Astrocyte (in vitro differentiated cells and primary cell): ENCODE data around the gene CPAMD8. TPM values are rescaled to one million over a fixed set of nuclear protein-coding genes. Genes with fewer than 3 reads are reported as not detected.

Experiments used
- DNase-seq: peaks from one replicate; pipeline ENCODE4 v3.0.0-alpha.2; 2010; ENCODE audit warnings: low read depth
- FAIRE-seq: peaks from 2 replicates; lab custom pipeline; 2011; peaks lifted over from hg19 to GRCh38; lab: Jason Lieb, UNC
- H2AFZ ChIP-seq: 2 replicates; pipeline ENCODE4 v1.6.0; 2012; ENCODE audit warnings: low read depth, low read length, inconsistent platforms
- H3K27ac ChIP-seq: 2 replicates; pipeline ENCODE4 v1.5.1; 2011; ENCODE audit warnings: low read depth, low read length, inconsistent platforms
- H3K27me3 ChIP-seq: 2 replicates; pipeline ENCODE4 v1.6.0; 2011; ENCODE audit warnings: low read length, inconsistent platforms; ENCODE audit not compliant: insufficient read depth
- H3K36me3 ChIP-seq: 2 replicates; pipeline ENCODE4 v1.5.1; 2011; ENCODE audit warnings: low read length, inconsistent platforms; ENCODE audit not compliant: insufficient read depth
- H3K4me1 ChIP-seq: 2 replicates; pipeline ENCODE4 v1.5.1; 2011; ENCODE audit warnings: low read length, inconsistent platforms; ENCODE audit not compliant: insufficient read depth
- H3K4me2 ChIP-seq: 2 replicates; pipeline ENCODE4 v1.6.0; 2012; ENCODE audit warnings: low read length, inconsistent platforms
- H3K4me3 ChIP-seq: 2 replicates; pipeline ENCODE4 v1.5.1; 2011; ENCODE audit warnings: low read depth, mild to moderate bottlenecking, low read length, inconsistent platforms; ENCODE audit not compliant: insufficient read depth
- H3K79me2 ChIP-seq: 2 replicates; pipeline ENCODE4 v1.6.0; 2012; ENCODE audit warnings: mild to moderate bottlenecking, low read length, inconsistent platforms; ENCODE audit not compliant: insufficient read depth
- H3K9ac ChIP-seq: 2 replicates; pipeline ENCODE4 v1.6.0; 2012; ENCODE audit warnings: mild to moderate bottlenecking, low read length, inconsistent platforms
- H3K9me3 ChIP-seq: 2 replicates; pipeline ENCODE4 v1.5.1; 2012; ENCODE audit warnings: low read depth, mild to moderate bottlenecking, low read length, inconsistent platforms; ENCODE audit not compliant: insufficient read depth
- H4K20me1 ChIP-seq: 2 replicates; pipeline ENCODE4 v1.6.0; 2012; ENCODE audit warnings: low read length, inconsistent platforms; ENCODE audit not compliant: insufficient read depth
- H3K27ac Mint-ChIP-seq: one replicate; pipeline ENCODE4 v1.8.0; 2021; ENCODE audit warnings: mild to moderate bottlenecking, mixed read lengths; ENCODE audit not compliant: unreplicated experiment
- H3K27me3 Mint-ChIP-seq: one replicate; pipeline ENCODE4 v1.8.0; 2021; ENCODE audit warnings: low read depth, mixed read lengths; ENCODE audit not compliant: unreplicated experiment
- H3K36me3 Mint-ChIP-seq: one replicate; pipeline ENCODE4 v1.8.0; 2021; ENCODE audit warnings: low read depth, mixed read lengths; ENCODE audit not compliant: unreplicated experiment
- H3K4me1 Mint-ChIP-seq: one replicate; pipeline ENCODE4 v1.8.0; 2021; ENCODE audit warnings: low read depth, mixed read lengths; ENCODE audit not compliant: unreplicated experiment
- H3K4me3 Mint-ChIP-seq: one replicate; pipeline ENCODE4 v1.8.0; 2021; ENCODE audit warnings: mild to moderate bottlenecking, moderate library complexity, mixed read lengths; ENCODE audit not compliant: unreplicated experiment
- H3K9me3 Mint-ChIP-seq: one replicate; pipeline ENCODE4 v1.8.0; 2021; ENCODE audit warnings: mild to moderate bottlenecking, mixed read lengths; ENCODE audit not compliant: unreplicated experiment
- CTCF ChIP-seq: IDR thresholded peaks from 2 replicates; pipeline ENCODE4 v1.5.1; 2011; ENCODE audit warnings: low read depth, mild to moderate bottlenecking, inconsistent platforms, low read length, moderate library complexity; ENCODE audit not compliant: insufficient read depth
- EZH2 ChIP-seq: IDR thresholded peaks from 2 replicates; pipeline ENCODE4 v1.6.1; 2012; ENCODE audit warnings: mild to moderate bottlenecking, low read length, inconsistent platforms; ENCODE audit not compliant: insufficient read depth
- total RNA-seq: library from RNA; stranded (reverse); gene quantifications from 2 replicates; pipeline ENCODE4 v1.2.1, GENCODE V29; 2021

CPAMD8 gene
- total RNA-seq, 1 donor from 2014 or later = 1.9 TPM

- no peak overlapping the region for H3K4me3 Mint-ChIP-seq
- peaks cover 25% of the 10 kb centered on the region for H3K36me3 Mint-ChIP-seq
- FAIRE-seq (no peak), DNase-seq (no peak)
- Histone ChIP-seq H3K36me3 (peaks cover 22% of the 10 kb centered on the region), H3K27me3 (no peaks in the 10 kb centered on the region), H3K9ac (no peak overlapping the region), H2AFZ (no peak overlapping the region), H3K4me2 (no peak overlapping the region), H3K9me3 (no peaks in the 10 kb centered on the region), H3K79me2 (no peaks in the 10 kb centered on the region), H3K27ac (no peak overlapping the region), H3K4me3 (no peak overlapping the region), H4K20me1 (peaks cover 36% of the 10 kb centered on the region), H3K4me1 (no peaks in the 10 kb centered on the region)
- TF ChIP-seq EZH2 (no peak), CTCF (no peak)
- no peaks in the 10 kb centered on the region for H3K9me3 Mint-ChIP-seq
- no peaks in the 10 kb centered on the region for H3K27me3 Mint-ChIP-seq
- no peak overlapping the region for H3K27ac Mint-ChIP-seq
- H3K4me1 Mint-ChIP-seq = no peaks in the 10 kb centered on the region
Observed at GRCh38 chr19:16867211-16867610, 159.4 kb downstream of the CPAMD8 start.

GRCh38 chr19:16862826-16863415 is 163.7 kb downstream of the CPAMD8 start:
- no peak overlapping the region for H3K4me3 ChIP-seq
- H3K36me3 ChIP-seq = peaks cover 16% of the 10 kb centered on the region
- no peak overlapping the region for H2AFZ ChIP-seq
- no peaks in the 10 kb centered on the region for H3K79me2 ChIP-seq
- no peak overlapping the region for H3K9ac ChIP-seq
- no peaks in the 10 kb centered on the region for H3K9me3 ChIP-seq
- Mint-ChIP-seq H3K27me3 (no peaks in the 10 kb centered on the region), H3K4me1 (no peaks in the 10 kb centered on the region), H3K9me3 (no peaks in the 10 kb centered on the region), H3K4me3 (no peak overlapping the region), H3K27ac (no peak overlapping the region), H3K36me3 (peaks cover 22% of the 10 kb centered on the region)
- FAIRE-seq = no peak
- no peak overlapping the region for H3K4me2 ChIP-seq
- H3K27me3 ChIP-seq = no peaks in the 10 kb centered on the region
- H3K27ac ChIP-seq = no peak overlapping the region
- no peaks in the 10 kb centered on the region for H3K4me1 ChIP-seq
- peaks cover 30% of the 10 kb centered on the region for H4K20me1 ChIP-seq
- no peak for DNase-seq
- TF ChIP-seq EZH2 (no peak), CTCF (no peak)

- Mint-ChIP-seq H3K4me3 (no peak overlapping the region), H3K27ac (no peak overlapping the region), H3K27me3 (no peaks in the 10 kb centered on the region), H3K36me3 (peaks cover 17% of the 10 kb centered on the region), H3K4me1 (no peaks in the 10 kb centered on the region), H3K9me3 (no peaks in the 10 kb centered on the region)
- no peak overlapping the region for H3K27ac ChIP-seq
- no peaks in the 10 kb centered on the region for H3K9me3 ChIP-seq
- TF ChIP-seq EZH2 (no peak), CTCF (no peak)
- DNase-seq (no peak), FAIRE-seq (no peak)
- no peak overlapping the region for H3K4me3 ChIP-seq
- H3K4me2 ChIP-seq = no peak overlapping the region
- H4K20me1 ChIP-seq = peaks cover 20% of the 10 kb centered on the region
- H3K79me2 ChIP-seq = no peaks in the 10 kb centered on the region
- H3K4me1 ChIP-seq = no peaks in the 10 kb centered on the region
- no peaks in the 10 kb centered on the region for H3K27me3 ChIP-seq
- peaks cover 10% of the 10 kb centered on the region for H3K36me3 ChIP-seq
- H2AFZ ChIP-seq = no peak overlapping the region
- H3K9ac ChIP-seq = no peak overlapping the region
Observed at GRCh38 chr19:16861834-16862233, 164.8 kb downstream of the CPAMD8 start.
